ENCODE measurements around the gene TAS2R7. TPM values are rescaled to one million over a fixed set of nuclear protein-coding genes. Genes with fewer than 3 reads are reported as not detected.

TAS2R7 gene
- total RNA-seq, 2 experiments from 2014 or later, result not detected

DNA sequence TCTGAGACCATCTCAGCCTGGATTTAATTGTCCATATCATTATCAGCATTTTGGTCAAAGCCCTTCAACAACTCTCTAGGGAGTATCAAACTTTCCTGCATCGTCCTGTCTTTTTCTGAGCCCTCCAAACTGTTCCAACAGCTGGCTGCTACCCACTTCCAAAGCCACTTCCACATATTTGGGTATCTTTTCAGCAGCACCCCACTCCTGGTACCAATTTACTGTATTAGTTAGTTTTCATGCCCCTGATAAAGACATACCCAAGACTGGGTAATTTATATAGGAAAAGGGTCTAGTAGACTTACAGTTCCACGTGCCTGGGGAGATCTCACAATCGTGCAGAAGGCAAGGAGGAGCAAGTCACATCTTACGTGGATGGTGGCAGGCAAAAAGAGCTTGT lies 46.2 kb downstream of the TAS2R7 start:
- Histone ChIP-seq H3K27ac (ENCODE audit: low read depth in 1 of 2, low read length in 2 of 2) (no peak overlapping the region), H3K36me3 (ENCODE audit: insufficient read depth, low read length) (no peaks in the 10 kb centered on the region), H3K4me3 (ENCODE audit: low read length) (no peak overlapping the region), H3K27me3 (ENCODE audit: control insufficient read depth in 1 of 2, insufficient read depth in 2 of 2, low read length in 2 of 2) (peaks cover 0 to 5% of the 10 kb centered on the region in 2 experiments), H3K9me3 (ENCODE audit: control insufficient read depth in 1 of 2, insufficient read depth in 1 of 2, low read length in 2 of 2) (peaks cover 10 to 17% of the 10 kb centered on the region in 2 experiments), H3K4me1 (ENCODE audit: insufficient read depth, low read length) (no peaks in the 10 kb centered on the region)
- Mint-ChIP-seq H3K4me1 (ENCODE audit: low read depth) (no peaks in the 10 kb centered on the region), H3K36me3 (ENCODE audit: low read depth) (no peaks in the 10 kb centered on the region), H3K4me3 (no peak overlapping the region), H3K27me3 (peaks cover 42% of the 10 kb centered on the region), H3K9me3 (peaks cover 2% of the 10 kb centered on the region), H3K27ac (no peak overlapping the region)
- ChIA-PET POLR2A (no interaction called here), CTCF (interaction anchor here (1.6 kb wide), 1 partner anchor 11 kb away, joined by 3 read pairs; no protein-coding TSS in a partner anchor)
- intact Hi-C loops (cut with DNase I, micrococcal nuclease), result no loop called here
- no peak for DNase-seq
- TF ChIP-seq, protein P1, sequence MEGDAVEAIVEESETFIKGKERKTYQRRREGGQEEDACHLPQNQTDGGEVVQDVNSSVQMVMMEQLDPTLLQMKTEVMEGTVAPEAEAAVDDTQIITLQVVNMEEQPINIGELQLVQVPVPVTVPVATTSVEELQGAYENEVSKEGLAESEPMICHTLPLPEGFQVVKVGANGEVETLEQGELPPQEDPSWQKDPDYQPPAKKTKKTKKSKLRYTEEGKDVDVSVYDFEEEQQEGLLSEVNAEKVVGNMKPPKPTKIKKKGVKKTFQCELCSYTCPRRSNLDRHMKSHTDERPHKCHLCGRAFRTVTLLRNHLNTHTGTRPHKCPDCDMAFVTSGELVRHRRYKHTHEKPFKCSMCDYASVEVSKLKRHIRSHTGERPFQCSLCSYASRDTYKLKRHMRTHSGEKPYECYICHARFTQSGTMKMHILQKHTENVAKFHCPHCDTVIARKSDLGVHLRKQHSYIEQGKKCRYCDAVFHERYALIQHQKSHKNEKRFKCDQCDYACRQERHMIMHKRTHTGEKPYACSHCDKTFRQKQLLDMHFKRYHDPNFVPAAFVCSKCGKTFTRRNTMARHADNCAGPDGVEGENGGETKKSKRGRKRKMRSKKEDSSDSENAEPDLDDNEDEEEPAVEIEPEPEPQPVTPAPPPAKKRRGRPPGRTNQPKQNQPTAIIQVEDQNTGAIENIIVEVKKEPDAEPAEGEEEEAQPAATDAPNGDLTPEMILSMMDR (IDR thresholded peaks at IDR 0.05), result no peak
- ATAC-seq (ENCODE audit: poor library complexity), result no peak

DNA sequence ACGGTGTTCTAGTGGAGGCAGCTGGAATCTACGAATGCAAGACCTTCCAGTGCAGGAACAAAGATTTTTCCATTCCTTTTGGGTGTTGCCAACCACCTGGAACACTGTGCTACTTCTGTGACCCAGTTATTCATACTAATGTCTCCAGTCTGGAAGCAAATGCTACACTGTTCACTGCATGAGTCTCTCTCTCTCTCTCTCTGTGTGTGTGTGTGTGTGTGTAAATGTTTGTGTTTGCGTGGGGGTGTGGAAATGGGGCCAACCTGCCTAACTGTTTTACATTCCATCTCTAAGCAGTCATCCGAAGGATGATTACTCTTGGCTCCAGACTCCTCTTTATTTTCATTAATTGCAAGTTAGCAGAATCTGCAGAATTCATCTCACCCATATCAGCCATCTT lies 49.4 kb downstream of the TAS2R7 start:
- Mint-ChIP-seq H3K4me3 (no peak overlapping the region), H3K36me3 (ENCODE audit: low read depth) (no peaks in the 10 kb centered on the region), H3K9me3 (peaks cover 2% of the 10 kb centered on the region), H3K27ac (no peak overlapping the region), H3K27me3 (peaks cover 35% of the 10 kb centered on the region), H3K4me1 (ENCODE audit: low read depth) (peaks cover 7% of the 10 kb centered on the region)
- Histone ChIP-seq H3K4me1 (ENCODE audit: insufficient read depth, low read length) (peaks cover 5% of the 10 kb centered on the region), H3K27ac (ENCODE audit: low read depth in 1 of 2, low read length in 2 of 2) (no peak overlapping the region), H3K27me3 (ENCODE audit: control insufficient read depth in 1 of 2, insufficient read depth in 2 of 2, low read length in 2 of 2) (peaks cover 0 to 1% of the 10 kb centered on the region in 2 experiments), H3K9me3 (ENCODE audit: control insufficient read depth in 1 of 2, insufficient read depth in 1 of 2, low read length in 2 of 2) (peaks cover 10 to 17% of the 10 kb centered on the region in 2 experiments), H3K4me3 (ENCODE audit: low read length) (no peak overlapping the region), H3K36me3 (ENCODE audit: insufficient read depth, low read length) (no peaks in the 10 kb centered on the region)
- intact Hi-C loops (cut with DNase I, micrococcal nuclease), result loop anchor here in 1 of 2 experiments (5.0 kb wide), 1 partner anchor 136 kb away; no protein-coding TSS in a partner anchor
- ChIA-PET POLR2A (no interaction called here), CTCF (interaction anchor here (0.8 kb wide), 1 partner anchor 13 kb away, joined by 3 read pairs; no protein-coding TSS in a partner anchor)
- no peak for ATAC-seq (ENCODE audit: poor library complexity)
- TF ChIP-seq, protein P1 (IDR thresholded peaks at IDR 0.05), result no peak
- no peak for DNase-seq

Other genes with a start within 250 kb of the TAS2R7 start
- gene MAGOHB, start 189.0 kb downstream of the TAS2R7 start, total RNA-seq, result 1 to 10 TPM; 7.5 to 7.7 TPM
- gene STYK1, start 128.6 kb downstream of the TAS2R7 start, total RNA-seq, result not detected
- gene YBX3, start 79.3 kb downstream of the TAS2R7 start, total RNA-seq, result 10 to 100 TPM; 35.9 to 37.4 TPM
- not detected for gene TAS2R8, start 4.7 kb upstream of the TAS2R7 start, total RNA-seq
- gene TAS2R9, start 7.5 kb upstream of the TAS2R7 start, total RNA-seq, result not detected
- not detected for gene TAS2R10, start 23.7 kb upstream of the TAS2R7 start, total RNA-seq
- not detected for gene PRR4, start 46.8 kb upstream of the TAS2R7 start, total RNA-seq
- gene PRH1, start 81.6 kb upstream of the TAS2R7 start, total RNA-seq, result 10 to 100 TPM; 24.7 to 25.1 TPM
- gene TAS2R13, start 106.9 kb upstream of the TAS2R7 start, total RNA-seq, result under 1 TPM; 0.41 to 0.59 TPM
- not detected for gene PRH2, start 126.6 kb upstream of the TAS2R7 start, total RNA-seq
- 1 to 10 TPM in 1 of 2 experiments, under 1 TPM in 1; 0.91 to 1.1 TPM for gene TAS2R14, start 136.6 kb upstream of the TAS2R7 start, total RNA-seq
- gene TAS2R50, start 184.3 kb upstream of the TAS2R7 start, total RNA-seq, result under 1 TPM; 0.36 to 0.67 TPM
- gene TAS2R20, start 195.7 kb upstream of the TAS2R7 start, total RNA-seq, result 1 to 10 TPM in 1 of 2 experiments, under 1 TPM in 1; 0.75 to 1.0 TPM
- gene TAS2R19, start 220.0 kb upstream of the TAS2R7 start, total RNA-seq, result 1 to 10 TPM in 1 of 2 experiments, under 1 TPM in 1; 0.71 to 1.2 TPM
- 1 to 10 TPM; 1.7 to 1.9 TPM for gene TAS2R31, start 228.8 kb upstream of the TAS2R7 start, total RNA-seq